Erythroblast (primary cell): ENCODE measurements around the gene CARS1.
A peak's percentile ranks its signal among the peaks of the same experiment; 100 is the strongest.

ENCODE experiments used
- DNase-seq, 2 experiments: peaks; one replicate each; lab custom pipeline; 2025; lab: John Stamatoyannopoulos, UW
- GATA1 ChIP-seq: IDR thresholded peaks from 2 replicates; pipeline ENCODE4 v1.6.1; 2011; ENCODE audit warnings: low read depth, mild to moderate bottlenecking, control low read depth, low read length, moderate library complexity
- POLR2A ChIP-seq: IDR thresholded peaks from 2 replicates; pipeline ENCODE4 v1.6.1; 2011; ENCODE audit warnings: mild to moderate bottlenecking, low read length

CARS1 gene

DNA sequence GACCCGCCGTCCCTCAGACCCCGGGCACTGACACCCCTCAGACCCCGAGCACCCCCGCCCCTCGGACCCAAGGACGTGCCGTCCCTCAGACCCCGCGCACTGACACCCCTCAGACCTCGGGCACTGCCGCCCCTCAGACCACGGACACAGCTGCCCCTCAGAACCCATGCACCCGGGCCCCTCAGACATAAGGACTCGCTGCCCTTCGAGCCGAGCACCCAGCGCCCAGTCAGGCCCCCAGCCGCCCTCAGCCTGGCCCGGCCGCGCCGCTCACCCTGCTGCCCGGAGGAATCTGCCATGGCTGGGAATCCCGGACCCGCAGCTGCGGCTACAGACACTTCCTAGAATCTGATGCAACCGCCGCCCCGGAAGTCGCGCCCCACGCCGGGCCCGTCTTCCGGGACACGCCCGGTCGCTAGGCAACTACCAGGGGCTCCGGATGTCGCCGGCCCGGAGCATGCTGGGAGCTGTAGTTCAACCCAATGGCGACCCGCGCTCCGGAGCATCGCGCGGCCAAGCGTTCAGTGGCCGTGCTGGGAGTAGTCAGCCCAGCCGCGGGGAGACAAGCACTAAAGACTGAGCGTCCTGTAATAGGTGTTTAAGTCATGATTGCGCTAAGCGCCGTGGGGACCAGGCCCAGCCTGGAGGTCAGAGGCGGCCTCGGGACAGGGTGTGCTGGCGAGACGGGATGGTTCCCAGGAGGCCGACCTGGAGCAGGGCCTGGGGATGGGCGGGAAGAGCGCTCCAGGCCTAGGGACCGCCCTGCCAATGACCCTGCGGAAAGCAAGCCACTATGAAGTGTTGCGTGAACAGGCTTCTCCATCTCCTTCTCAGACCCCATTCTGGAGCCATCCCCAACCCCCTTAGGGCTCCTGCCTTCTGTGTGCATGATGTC, at the start of gene CARS1:
Gene CARS1, minus strand, starts transcription at position 355 of the 895 bp plus-strand sequence. Its CDS starts 56 bp downstream, at position 299.
- peak; percentile 94 to 96 for DNase-seq
- TF ChIP-seq GATA1 (no peak), POLR2A (peak; percentile 76)

DNA sequence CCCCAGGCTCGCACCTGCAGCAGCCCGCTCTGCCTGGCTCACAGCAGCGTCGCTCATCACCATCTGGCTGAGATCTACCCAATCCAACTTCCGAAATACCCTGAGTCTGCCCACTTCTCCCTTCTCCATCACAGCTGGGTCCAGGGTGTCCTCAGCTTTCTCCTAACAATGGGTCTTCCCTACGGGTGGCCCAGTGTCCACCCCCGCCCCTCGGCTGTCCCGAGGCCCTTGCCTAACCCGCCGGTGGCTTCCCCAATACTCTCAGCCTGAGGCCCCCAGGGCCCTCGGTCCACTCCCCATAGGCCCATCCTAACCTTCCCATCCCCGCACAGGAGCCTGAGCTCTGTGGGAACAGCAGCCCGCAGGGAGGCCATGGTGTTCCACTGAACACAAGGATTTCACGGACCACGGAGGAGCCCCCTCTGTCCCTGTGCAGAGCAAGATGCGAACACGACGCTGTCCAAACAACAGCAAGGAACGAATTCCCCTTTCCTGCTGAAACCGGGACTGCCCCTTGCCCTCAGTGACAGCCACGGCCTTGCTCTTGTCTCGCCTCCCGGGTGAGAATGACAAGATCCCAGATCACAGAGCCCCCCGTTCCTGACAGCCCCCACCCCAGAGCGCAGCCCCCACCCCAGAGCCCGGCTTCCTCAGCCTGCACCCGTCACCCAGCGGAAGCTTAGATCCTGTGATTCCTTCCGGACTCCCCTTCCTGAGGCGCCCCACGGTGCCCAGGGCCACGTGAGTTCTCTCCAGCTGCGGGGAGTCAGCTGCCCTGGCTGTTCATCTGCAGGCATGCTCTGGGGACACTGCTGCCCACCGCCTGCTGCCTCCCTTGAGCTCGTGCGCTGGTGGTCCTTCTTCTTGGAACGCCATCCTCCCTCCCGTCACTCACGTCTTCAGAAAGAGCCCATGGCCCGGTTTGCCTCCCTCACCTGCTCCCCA, 48.8 kb upstream of the CARS1 start:
- no peak for DNase-seq
- TF ChIP-seq POLR2A (no peak), GATA1 (no peak)

DNA sequence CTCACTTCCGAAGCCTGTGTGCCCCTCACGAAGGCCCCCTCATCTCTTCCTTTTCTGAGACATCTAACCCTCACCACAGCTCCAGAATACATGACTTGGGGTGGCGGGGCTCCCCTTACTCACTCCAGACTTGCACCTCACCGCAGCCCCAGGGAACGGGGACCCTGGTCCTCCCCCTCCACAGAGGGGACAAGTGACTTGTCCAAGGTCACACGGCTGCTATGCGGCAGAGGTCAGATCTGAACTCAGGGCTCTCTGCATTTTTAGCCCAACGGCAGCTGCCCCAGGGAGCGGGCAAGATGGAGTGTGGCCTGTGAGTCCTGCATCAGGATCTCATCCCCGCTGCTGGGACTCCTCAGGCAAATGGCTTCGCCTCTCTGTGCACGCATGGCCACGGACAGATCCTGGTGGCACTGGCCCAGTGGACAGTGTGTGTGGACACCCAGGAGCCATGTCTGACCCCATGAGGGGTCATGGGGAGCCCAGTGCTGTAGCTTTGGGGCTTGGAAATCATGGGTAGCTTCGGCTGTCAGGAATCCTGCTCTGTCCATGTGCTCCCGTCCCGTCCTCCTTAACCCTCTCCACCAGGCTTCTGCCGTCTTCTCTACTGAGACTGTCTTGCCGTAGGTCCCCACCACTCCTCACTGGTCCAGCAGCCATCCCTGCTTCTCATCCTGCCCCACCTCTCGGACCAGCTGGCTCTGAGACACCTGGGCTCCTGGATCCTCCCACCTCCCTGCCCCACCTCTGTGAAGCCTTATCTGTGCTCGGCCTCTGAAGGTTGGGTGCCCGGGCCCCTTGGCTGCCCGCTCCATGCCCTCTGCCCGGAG, 48.0 kb upstream of the CARS1 start:
- TF ChIP-seq POLR2A (no peak), GATA1 (no peak)
- no peak for DNase-seq

DNA sequence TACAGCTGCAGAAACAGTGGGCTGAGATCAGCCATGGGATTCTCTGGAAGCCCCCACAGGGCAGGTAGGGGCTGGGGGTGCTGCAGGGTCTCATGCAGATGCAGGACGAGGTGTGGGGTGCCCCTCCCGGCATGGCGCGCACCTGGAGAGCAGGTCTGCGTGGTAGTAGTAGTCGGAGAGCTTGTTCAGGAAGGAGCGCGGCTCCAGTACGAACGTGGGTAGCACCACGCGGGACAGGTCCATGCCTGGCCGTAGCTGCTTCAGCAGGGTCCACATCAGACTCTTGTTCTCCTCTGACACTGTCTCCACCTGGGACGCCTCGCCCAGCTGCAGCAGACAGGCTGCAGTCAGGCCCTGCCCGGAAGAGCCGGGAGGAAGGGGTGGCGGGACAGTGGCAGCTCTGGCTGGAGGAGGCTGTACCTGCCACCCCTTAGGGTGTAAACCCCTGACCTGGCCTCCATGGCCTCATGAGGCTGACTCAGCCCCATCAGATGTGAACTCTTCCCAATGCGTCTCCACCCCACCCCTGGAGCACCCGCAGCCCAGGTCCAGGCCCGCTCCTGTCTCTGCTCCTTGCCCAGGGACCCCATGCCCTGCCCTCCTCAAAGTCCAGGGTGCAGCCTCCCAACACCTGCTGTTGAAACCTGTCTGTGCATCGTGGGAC, 47.0 kb upstream of the CARS1 start:
- DNase-seq = no peak
- TF ChIP-seq GATA1 (no peak), POLR2A (no peak)

DNA sequence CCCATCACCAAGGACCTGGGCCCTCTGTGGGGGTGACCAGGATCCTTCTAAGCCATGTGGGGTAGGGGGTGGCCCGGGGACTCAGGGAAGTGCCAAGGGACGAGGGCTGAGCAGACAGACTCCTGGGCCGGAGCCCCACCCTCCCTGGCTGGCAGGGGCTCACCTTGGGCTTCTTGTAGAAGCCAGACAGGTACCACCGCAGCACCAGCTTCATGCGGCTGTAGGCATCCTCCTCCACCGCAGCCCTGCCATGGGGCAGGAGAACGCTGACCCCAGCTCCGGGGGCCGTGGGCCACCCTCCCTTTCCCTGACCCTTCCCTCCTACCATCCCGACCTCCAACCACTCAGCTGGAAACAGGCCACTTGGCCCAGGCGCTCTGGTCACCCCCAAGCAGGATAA, 45.9 kb upstream of the CARS1 start:
- TF ChIP-seq GATA1 = no peak
- TF ChIP-seq POLR2A = no peak
- no peak for DNase-seq

DNA sequence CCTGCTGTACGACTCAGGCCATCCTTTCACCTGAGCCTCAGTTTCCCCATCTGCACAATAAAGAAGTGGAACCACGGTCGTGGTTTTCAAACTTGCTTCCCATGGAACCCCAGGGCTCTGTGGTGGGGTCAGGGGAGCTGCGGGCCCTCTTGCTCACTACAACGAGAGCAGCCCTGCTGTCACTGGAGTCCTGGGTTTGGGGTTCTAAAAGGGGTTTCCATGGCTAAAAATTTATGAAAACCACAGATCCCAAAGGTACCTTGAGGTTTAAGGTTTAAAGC, 45.4 kb upstream of the CARS1 start:
- TF ChIP-seq POLR2A (no peak), GATA1 (no peak)
- DNase-seq = no peak

DNA sequence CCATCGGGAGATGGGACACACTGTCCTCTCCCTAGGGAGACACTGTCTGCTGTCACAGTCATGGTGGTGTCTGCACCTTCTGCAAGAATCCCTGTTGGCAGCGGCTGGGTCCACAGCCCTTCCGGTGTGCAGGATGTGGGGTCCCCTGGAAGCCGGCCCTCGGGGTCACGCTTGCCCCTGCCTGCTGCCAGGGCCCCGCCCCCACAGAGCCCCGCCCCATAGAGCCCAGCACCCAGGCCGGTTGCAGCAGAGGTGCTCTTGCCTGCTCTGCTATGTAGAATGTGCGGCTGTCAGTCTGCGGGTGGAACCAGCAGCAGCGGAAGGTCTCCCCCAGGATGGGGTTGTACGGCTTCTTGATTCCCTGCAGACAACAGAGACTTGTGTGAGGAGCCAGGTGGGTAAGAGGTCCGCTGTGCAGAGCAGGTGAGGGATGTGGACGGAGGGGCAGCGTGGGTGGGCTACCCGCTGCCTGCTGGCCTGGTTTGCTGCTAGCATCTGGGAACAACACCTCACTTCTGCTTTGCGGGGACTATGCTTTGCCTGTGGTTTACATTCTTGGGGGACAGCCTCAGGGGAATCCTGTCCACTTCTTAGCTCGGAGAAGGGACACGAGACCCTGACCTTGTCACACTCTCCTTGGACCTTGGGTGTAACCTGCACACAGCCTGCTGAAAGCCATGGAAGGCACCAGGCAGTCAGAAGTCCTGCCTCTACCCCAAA, 44.9 kb upstream of the CARS1 start:
- DNase-seq = no peak
- no peak for TF ChIP-seq GATA1
- TF ChIP-seq POLR2A = no peak

DNA sequence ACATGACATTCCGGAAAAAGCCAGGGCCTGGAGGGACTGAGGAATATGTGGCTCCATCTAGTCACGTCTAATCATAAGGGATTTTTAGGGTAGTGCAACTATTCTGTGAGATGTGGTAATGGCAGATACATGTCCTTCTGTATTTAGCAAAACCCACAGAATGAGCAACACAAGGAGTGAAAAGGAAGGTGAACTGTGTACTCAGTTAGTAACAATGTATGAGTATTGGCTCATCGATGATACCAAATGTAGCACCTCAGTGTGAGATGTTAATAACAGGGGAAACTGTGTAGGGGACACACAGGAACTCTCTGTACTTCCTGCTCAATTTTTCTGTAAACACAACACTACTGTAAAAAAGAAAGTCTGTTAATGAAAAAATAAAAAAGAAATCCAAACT, 42.0 kb upstream of the CARS1 start:
- no peak for TF ChIP-seq GATA1
- no peak for TF ChIP-seq POLR2A
- DNase-seq = no peak

DNA sequence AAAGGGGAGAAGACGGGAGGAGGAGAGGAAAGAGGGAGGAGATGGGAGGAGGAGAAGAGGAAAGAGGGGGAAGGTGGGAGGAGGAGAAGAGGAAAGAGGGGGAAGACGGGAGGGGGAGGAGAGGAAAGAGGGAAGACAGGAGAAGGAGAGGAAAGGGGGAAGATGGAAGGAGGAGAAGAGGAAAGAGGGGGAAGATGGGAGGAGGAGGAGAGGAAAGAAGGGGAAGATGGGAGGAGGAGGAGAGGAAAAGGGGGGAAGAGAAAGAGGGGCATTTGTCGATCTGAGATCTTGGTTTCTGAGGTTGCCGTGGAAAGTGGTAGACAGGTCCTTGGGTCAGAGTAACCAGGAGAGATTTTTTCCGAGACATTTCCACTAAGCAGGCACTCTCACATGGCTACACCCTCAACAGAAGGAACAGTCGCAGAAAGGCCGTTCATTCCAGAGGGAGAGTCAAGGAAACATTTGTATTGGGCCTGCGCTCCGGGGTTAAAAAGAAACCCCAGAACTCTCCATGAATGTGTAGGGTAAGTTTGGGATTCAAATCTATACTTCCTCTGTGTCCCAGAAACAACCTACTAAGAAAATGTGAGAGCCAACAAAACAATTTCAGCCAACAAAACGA, 39.8 kb upstream of the CARS1 start:
- DNase-seq = no peak
- no peak for TF ChIP-seq GATA1
- no peak for TF ChIP-seq POLR2A

DNA sequence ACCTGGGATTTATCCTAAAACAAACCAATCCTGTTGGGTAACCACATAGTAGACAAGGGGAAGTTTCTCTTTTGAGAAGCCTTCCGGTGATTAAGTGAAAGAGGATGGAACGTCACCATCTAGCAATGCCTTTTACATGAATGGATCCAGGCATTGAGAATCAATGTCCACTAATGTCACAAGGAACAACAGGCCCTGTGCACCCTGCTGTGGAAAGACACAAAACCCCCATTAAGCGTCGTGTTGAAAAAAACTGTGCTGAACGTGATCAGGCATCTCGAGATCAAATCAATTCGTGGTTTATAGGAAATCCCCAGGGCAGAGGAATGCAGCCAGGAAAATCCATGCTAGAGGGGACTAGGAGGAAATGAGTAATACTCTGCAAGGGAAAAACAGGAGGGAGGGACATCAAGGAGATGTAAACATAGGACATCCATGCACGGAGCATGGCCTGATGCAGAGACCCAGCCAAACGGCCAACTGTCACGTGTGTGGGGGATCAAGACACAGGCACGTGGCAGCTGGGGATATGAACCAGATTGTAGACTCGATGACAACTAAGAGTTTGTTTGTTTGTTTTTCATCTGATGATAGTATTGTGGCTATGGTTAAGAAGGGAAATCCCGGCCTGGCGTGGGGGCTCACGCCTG, 38.6 kb upstream of the CARS1 start:
- no peak for DNase-seq
- no peak for TF ChIP-seq GATA1
- TF ChIP-seq POLR2A = no peak

DNA sequence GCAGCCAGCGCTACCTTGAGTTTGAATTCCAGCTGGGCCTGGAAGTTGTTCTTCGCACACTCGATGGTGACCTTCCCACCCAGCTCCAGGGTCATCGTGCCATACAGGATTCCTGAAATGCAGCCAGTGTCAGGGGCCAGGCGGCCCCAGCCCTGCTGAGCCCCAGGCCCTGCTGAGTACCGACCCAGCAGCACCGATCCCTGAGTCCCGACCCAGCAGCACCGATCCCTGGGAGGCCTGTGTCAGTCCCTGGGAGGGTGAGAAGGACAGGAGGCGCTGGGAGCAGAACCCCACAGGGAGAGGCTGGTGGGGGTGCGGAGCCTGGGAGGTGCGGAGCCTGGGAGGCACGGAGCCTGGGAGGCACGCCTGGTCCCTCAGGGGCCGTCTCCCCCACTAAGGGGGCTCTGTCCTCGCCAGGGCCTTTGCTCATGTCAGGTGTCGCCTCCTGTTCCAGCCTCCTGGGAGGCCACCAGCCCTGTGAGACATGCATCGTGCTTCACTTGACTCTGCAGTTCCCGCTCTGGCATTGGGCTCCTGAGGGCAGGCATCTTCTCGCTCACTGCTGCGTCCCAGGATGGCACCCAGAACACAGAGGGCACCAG, 37.1 kb upstream of the CARS1 start:
- DNase-seq = no peak
- TF ChIP-seq GATA1 = no peak
- TF ChIP-seq POLR2A = no peak
